Stromal cell of bone marrow (primary cell): ENCODE data around the gene SUMF1.
"Not testable (repeated sequence)": the region's sequence is repeated elsewhere in the genome, so short reads cannot be mapped to it uniquely, and the experiment has no call there.

ENCODE experiments used
- DNase-seq: peaks from one replicate; pipeline ENCODE4 v3.0.0-alpha.2; 2012; ENCODE audit warnings: low read depth

Gene SUMF1

GRCh38 chr3:4460334-4460733, 6.7 kb downstream of the SUMF1 start:
- DNase-seq, result no peak

GRCh38 chr3:4458961-4459360, 8.1 kb downstream of the SUMF1 start:
- no peak for DNase-seq

- DNase-seq, result not testable (repeated sequence)
These were observed 10.3 kb downstream of the SUMF1 start for GRCh38 chr3:4456780-4457179.

- no peak for DNase-seq
These were observed 12.9 kb downstream of the SUMF1 start for GRCh38 chr3:4454142-4454541.

- no peak for DNase-seq
These were observed 17.8 kb downstream of the SUMF1 start for GRCh38 chr3:4449043-4449805.

- DNase-seq, result no peak
These were observed 18.9 kb downstream of the SUMF1 start for GRCh38 chr3:4448187-4448586.

- no peak for DNase-seq
These were observed 19.6 kb downstream of the SUMF1 start for GRCh38 chr3:4447295-4447999.

- no peak for DNase-seq
These were observed 26.1 kb downstream of the SUMF1 start for GRCh38 chr3:4440951-4441350.

- no peak for DNase-seq
These were observed 28.8 kb downstream of the SUMF1 start for GRCh38 chr3:4438296-4438695.

- no peak for DNase-seq
These were observed 34.8 kb downstream of the SUMF1 start for GRCh38 chr3:4432259-4432658.

- no peak for DNase-seq
These were observed 37.3 kb downstream of the SUMF1 start for GRCh38 chr3:4429648-4430350.

GRCh38 chr3:4426782-4427344, 40.2 kb downstream of the SUMF1 start:
- peak; percentile 94 for DNase-seq

GRCh38 chr3:4426261-4426781, 40.7 kb downstream of the SUMF1 start:
- DNase-seq, result no peak

- no peak for DNase-seq
These were observed 41.4 kb downstream of the SUMF1 start for GRCh38 chr3:4425707-4426106.

GRCh38 chr3:4425055-4425454, 42.0 kb downstream of the SUMF1 start:
- no peak for DNase-seq

GRCh38 chr3:4421121-4421520, 45.9 kb downstream of the SUMF1 start:
- peak; percentile 81 for DNase-seq

GRCh38 chr3:4419920-4420319, 47.1 kb downstream of the SUMF1 start:
- no peak for DNase-seq

- no peak for DNase-seq
These were observed 47.7 kb downstream of the SUMF1 start for GRCh38 chr3:4419386-4419785.

GRCh38 chr3:4418156-4418555, 48.9 kb downstream of the SUMF1 start:
- DNase-seq, result no peak

GRCh38 chr3:4417449-4417848, 49.6 kb downstream of the SUMF1 start:
- DNase-seq, result peak; percentile 35

GRCh38 chr3:4416961-4417360, 50.1 kb downstream of the SUMF1 start:
- DNase-seq, result peak; percentile 90

- DNase-seq, result no peak
These were observed 50.6 kb downstream of the SUMF1 start for GRCh38 chr3:4416427-4416945.
